ENCODE measurements around the gene BPIFB2.

BPIFB2 gene

DNA sequence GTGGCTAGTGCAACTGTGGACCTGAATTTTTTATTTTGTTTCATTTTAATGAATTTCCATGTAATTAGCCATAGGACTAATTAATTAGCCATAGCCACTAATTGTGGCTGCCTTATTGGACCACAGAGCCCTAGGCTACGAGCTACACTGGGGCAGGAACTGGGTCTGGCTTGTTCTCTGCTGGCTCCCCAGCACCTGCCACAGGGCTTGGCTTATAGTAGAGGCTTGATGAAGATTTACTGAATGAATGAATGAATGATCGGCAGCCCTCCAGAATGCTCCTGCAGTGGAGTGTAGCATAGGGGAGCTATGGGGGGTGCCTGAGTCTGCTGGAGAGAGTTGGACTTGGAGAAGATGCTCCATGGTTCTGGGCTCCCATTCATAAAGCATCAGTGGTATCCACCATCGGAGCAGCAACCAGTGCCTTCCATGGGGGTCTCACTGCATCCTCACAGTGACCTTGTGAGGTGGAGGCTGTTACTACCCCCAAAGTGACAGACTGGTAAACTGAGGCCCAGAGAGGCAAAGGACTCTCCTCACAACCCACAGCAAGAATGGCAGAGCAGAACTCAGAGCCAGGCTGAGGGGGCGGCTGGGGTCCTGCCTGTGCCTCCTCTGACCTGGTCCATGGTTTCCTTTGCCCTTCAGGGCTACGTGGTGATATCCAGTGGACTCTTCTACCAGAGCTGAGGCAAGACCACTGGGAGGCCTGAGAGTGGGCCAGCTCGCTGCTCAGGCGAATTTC lies 15.4 kb downstream of the BPIFB2 start:
- DNase-seq (ENCODE audit: insufficient read length, low spot score) = no peak
- TF ChIP-seq, protein P1, sequence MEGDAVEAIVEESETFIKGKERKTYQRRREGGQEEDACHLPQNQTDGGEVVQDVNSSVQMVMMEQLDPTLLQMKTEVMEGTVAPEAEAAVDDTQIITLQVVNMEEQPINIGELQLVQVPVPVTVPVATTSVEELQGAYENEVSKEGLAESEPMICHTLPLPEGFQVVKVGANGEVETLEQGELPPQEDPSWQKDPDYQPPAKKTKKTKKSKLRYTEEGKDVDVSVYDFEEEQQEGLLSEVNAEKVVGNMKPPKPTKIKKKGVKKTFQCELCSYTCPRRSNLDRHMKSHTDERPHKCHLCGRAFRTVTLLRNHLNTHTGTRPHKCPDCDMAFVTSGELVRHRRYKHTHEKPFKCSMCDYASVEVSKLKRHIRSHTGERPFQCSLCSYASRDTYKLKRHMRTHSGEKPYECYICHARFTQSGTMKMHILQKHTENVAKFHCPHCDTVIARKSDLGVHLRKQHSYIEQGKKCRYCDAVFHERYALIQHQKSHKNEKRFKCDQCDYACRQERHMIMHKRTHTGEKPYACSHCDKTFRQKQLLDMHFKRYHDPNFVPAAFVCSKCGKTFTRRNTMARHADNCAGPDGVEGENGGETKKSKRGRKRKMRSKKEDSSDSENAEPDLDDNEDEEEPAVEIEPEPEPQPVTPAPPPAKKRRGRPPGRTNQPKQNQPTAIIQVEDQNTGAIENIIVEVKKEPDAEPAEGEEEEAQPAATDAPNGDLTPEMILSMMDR (IDR thresholded peaks at IDR 0.05; ENCODE audit: insufficient read depth, missing control alignments) = no peak
- FAIRE-seq = no peak

DNA sequence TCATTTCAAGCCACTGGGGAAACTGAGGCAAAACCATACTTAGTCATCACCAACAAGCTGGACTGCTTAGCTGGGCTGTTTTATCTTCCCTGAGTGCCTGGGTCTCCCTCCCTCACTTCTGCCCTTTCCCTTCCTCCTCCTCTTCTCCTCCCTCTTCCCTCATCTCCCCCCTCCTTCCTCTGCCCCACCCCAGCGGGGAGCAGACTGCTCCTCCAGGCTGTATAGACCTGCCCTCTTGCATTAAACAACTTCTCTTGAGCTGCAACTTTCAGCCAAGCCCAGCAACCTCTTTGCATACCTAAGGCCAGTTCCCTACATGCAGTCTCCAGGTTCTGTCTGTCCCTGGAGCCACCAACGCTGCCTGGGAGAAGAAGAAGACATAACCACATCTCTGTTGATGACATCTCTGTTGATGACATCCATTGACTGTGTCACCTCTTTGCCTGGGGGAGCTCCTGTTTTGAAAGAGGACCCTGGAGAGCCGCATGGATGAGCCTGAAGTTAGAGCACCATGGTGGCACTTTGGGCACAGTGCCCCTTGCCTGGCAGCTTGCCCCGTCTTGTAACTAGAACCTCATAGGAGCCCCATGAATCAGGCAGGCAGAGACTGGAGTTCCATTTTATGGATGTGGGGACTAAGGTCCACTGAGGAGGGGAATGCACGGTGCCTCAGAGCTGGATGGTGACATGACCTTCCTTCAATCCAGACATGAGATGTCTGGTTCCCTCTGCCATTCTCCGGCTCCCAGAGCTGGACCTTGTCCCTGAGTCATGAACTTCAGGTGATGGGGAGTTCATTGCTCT lies 16.1 kb downstream of the BPIFB2 start:
- TF ChIP-seq, protein P1 (IDR thresholded peaks at IDR 0.05; ENCODE audit: insufficient read depth, missing control alignments) = no peak
- FAIRE-seq = no peak
- DNase-seq (ENCODE audit: insufficient read length, low spot score) = no peak

GRCh38 chr20:33024243-33024560 lies 16.7 kb downstream of the BPIFB2 start:
- DNase-seq (ENCODE audit: insufficient read length, low spot score) = no peak
- TF ChIP-seq, protein P1 (IDR thresholded peaks at IDR 0.05; ENCODE audit: insufficient read depth, missing control alignments) = no peak
- no peak for FAIRE-seq

DNA sequence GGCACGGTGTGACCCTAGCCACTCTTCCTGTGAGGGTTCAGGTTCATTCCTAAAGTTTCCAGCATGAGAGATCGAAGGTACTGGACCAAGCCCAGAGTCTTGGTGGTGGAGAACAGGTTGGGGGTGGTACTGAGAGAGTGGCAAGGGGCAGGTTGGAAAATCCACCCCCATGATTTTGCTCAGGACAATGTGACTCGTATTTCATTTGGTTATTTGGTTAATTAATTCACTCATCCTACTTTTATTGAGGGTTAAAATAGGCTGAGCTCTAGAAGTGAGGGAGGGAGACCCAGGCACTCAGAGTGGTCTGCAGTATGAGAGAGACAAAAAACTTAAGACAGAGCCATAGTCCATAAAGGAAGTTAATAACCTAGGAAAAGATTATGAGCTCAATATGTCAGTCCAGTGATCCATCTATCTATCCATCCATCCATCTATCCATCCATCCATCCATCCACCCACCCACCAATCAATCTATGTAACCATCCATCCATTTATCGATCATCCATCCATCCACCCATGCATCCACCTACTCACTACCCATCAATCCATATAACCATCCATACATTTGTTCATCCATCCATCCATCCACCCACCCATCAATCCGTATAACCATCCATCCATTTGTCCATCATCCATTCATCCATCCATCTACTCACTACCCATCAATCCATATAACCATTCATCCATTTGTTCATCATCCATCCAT lies 17.3 kb downstream of the BPIFB2 start:
- DNase-seq (ENCODE audit: insufficient read length, low spot score) (no peak), FAIRE-seq (no peak)
- TF ChIP-seq, protein P1 (IDR thresholded peaks at IDR 0.05; ENCODE audit: insufficient read depth, missing control alignments) = no peak

GRCh38 chr20:33025318-33025876 lies 17.9 kb downstream of the BPIFB2 start:
- no peak for FAIRE-seq
- TF ChIP-seq, protein P1 (IDR thresholded peaks at IDR 0.05; ENCODE audit: insufficient read depth, missing control alignments) = no peak

GRCh38 chr20:33026072-33026778 lies 18.7 kb downstream of the BPIFB2 start:
- DNase-seq (ENCODE audit: insufficient read length, low spot score) = no peak
- TF ChIP-seq, protein P1 (IDR thresholded peaks at IDR 0.05; ENCODE audit: insufficient read depth, missing control alignments) = no peak
- no peak for FAIRE-seq

More at GRCh38 chr20:33025318-33025876, 17.9 kb downstream of the BPIFB2 start:
- no peak for DNase-seq (ENCODE audit: insufficient read length, low spot score)

Data from D721Med (cell line).